NOMO-1 (cell line): ENCODE data around the gene SPSB1.

Experiments
- DNase-seq, 2 experiments: peaks; one replicate each; lab custom pipeline; 2025; ENCODE audit not compliant: unreplicated experiment in 2 of 2; lab: John Stamatoyannopoulos, UW

The SPSB1 gene

DNA sequence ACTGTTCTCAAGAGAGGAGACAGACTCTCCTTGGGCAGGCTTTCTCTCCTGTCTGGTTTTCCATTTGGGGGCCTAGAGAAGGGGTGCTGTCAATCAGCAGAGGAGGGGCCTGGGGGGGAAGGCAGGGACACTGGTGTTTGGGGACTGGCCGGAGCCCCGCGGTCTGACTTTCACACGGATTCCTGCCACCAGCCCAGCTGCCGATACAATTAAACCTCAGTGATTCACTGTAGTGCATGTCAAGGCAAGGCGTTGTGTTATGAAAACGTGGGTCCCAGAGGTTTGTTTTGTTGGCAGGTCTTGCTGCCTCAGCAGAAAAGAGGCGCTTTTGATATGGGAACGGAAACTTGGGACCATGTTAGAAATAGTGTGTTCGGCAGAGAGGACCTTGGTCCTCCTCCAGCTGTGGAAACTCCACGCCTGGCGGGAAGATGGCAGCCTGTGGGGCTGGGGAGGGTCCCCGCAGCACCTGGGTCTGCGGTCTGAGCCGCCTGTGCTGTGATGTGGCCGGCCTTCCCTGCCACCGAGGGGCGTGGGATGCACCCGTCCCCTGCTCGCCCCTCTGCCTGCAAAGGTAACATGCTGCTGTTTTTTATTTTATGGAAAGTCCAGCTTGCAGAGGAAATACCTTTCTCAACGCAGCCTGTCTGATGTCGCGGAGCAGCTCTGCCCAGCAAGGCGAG is 47.6 kb downstream of the SPSB1 start:
- DNase-seq: no peak

DNA sequence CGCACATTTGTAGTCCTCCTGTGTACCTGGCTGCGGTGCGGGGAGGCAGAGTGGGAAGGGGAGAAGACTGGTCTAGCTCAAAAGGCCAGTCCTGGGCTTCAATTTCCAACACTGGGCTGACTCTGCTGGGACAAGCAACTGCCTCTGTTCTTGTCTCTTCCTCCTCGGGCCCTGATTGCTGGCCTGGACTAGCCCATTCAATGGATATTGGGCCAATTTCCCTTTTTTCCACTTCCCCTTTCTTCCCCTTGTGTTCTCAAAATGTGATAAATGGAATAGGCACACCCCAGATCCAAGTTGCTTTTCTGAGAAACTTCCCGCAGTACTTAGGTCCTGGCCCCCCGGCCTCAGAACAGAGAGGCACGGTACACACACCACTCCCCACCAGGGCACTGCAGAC is 48.2 kb downstream of the SPSB1 start:
- peak; percentile 38 to 45 for DNase-seq

DNA sequence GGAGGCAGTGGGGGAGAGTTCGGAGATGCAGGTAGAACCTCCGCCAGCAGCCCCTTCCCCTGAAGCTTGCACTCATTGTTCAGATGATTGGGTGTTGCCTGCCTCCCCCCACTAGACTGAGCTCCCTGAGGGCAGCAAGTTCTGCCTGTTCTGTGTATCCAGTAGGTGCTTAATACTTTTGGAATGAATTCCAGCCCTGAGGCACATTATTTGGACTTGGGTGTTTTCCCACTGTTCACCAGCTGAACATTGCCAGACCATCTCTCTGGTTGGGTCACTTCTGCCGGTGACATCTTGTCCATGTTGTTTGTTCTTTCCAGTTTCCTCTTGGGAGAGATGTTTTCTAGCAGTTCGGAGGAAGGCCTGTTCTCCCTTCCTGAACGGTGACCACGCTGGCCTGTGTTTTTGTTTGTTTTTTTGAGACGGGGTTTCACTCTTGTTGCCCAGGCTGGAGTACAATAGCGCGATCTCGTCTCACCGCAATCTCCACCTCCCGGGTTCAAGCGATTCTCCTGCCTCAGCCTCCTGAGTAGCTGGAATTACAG is 48.7 kb downstream of the SPSB1 start:
- DNase-seq: no peak

DNA sequence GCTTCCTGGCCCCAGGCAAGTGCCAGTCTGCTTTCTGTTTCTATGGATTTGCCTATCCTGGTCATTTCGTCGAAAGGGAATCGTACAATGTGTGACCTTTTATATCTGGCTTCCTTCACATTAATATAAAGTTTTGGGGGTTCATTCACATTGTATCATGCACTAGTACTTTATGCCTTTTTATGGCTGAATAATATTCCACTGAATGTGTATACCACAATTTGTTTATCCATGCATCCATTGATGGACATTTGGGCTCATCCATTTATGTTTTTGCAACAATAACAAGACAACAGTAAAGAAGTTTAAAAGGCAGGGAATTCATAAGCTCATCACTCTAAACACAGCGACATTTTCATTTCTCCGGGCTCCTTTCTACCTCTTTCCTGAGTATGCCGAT is 50.6 kb downstream of the SPSB1 start:
- DNase-seq: no peak

DNA sequence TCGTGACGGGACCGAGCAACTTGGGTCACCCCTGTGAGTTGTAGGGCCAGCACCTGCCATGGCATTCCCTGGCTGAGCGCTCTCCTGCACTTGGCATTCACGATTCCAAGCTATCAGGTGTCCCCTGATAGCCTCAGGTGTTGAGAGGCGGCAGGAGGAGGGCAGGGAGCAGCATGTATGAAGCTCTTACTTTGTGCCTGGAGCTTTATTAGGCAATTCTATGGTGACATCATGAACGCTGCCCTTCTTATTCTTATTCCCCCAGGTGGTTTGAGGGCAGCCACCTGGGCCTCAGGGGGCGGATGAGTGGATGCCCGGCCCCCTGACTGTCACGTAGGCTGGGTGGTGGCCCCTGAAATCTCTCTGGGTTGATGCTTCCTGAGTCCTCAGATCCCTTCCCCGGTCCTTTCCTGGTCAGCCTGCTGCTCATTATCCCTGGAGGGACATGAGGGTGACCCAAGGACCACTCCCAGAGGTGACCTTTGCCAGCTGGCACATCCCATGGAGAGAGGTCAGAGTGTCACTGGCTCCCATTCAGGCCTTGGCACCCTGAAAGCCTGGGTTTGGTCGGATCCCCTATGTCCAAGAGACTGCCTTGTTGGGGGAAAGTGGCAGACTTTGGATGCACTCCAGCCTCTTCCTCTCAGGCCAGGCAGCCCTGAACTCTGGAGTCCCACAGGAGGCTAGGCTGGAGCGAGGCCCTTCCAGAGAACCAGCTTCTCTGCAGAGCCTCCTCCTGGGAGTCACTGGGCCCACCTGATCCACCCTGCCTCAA is 51.9 kb downstream of the SPSB1 start:
- no peak for DNase-seq

DNA sequence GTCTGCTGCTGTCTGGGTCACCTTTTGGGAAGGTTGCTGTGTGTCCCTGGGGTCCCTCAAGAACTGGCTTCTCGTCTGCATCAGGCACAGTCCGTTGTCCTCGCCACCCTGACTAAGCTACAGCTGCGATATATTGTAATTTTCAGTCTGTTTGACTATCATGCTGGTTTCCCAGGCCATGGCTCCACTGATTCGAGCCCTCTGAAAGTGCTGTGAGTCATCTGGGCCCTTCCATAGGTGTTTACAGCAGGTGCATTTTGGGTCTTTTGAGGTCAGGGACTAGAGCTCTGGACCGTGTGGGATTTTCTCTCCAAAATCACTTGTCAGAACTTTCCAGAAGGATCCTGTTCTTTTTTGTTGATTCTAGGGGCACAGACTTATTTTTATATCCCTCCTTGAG is 52.8 kb downstream of the SPSB1 start:
- DNase-seq: no peak

DNA sequence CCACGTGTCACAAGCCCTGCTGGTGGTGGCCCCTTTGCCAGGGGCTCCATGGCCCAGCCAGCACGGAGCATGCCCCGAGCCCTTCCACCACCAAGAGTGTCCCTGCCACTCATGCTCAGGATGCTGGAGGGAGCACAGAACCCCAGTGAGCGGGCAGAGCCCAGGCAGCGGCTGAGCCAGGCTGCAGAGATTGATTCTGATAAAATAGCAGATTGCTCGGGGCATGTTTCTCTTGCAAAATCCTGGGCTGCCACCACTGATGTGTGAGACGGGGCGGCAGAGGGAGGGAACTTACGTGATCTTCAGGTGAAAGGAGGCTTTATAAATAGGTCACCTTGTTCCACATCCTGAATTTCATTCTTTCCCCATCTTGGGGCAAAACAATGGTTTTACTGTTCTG is 53.2 kb downstream of the SPSB1 start:
- DNase-seq: no peak

DNA sequence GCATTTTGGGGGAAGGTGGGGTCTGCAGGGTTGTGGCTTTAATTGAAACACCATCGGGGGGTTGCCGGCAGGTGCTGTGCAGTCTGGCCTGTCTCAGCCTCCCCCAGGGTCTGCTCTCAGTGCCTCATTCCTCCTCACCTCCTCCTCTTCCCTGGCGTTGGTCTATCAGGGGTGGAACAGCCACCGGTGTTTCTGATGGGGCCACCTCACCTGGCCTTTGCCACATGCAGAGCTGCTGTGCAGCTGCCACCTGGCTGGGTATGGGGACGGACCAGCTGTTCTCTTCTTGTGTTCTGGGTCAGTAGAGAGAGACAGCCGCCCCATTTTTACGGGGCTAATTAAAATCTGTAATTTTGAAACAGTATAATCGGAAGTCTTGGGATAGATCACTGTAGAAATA is 53.9 kb downstream of the SPSB1 start:
- DNase-seq: no peak

DNA sequence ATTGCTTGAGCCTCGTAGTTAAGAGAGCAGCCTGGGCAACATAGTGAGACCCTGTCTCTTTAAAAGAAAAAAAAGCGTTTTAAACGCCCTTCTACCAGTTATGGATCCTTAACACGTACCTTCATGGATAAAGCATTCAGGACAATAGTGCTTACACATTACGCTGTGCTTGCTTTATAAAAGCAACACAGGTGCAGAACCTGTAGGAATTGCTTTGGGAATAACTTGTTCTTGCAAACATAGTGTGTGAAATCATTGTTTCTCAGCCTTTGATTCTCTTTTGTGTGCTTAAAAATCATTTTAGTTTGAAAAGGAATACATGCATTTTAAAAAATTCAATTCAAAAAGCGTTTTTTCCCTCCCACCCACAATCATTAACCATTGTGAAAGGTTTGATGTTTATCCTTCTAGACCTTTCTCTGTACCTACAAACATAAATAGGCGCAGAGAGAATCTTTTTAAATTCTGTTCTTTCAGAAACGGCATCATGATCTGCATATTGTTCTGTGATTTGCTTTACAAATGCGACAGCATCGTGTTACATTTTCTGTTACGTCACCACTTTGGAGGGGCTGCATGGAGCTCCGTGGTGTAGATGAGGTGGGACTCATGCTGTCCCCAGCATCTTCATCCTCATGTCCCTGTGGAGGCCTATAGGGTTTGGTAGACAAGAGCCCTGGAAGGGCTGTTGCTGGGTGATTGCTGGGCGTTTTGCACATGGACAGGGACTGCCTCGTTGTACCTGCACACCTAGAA is 54.6 kb downstream of the SPSB1 start:
- no peak for DNase-seq

DNA sequence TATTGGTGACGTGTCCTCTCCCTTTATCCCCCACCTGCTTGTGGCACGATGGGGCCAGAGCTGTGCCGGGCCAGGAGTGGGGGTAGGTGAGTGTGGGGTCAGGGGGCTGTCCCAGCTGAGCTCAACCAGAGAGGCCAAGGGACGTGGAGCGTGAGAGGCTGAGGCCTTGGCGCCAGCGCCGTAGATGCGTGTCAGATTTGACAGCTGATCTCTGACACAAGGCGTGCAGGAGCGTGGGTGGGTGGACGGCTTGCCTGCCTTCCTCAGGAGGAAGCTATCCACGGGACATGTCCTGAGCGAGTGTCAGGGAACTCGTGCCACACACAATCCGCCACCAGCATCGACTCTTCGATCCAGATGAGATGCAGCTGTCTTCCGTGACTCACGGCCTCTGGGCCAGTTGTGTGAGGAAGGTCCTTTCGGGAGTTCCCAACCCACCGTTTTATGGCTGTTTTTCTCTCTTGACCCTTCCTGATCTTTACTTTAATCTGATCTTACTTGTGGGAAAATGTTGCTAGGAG is 56.7 kb downstream of the SPSB1 start:
- no peak for DNase-seq

DNA sequence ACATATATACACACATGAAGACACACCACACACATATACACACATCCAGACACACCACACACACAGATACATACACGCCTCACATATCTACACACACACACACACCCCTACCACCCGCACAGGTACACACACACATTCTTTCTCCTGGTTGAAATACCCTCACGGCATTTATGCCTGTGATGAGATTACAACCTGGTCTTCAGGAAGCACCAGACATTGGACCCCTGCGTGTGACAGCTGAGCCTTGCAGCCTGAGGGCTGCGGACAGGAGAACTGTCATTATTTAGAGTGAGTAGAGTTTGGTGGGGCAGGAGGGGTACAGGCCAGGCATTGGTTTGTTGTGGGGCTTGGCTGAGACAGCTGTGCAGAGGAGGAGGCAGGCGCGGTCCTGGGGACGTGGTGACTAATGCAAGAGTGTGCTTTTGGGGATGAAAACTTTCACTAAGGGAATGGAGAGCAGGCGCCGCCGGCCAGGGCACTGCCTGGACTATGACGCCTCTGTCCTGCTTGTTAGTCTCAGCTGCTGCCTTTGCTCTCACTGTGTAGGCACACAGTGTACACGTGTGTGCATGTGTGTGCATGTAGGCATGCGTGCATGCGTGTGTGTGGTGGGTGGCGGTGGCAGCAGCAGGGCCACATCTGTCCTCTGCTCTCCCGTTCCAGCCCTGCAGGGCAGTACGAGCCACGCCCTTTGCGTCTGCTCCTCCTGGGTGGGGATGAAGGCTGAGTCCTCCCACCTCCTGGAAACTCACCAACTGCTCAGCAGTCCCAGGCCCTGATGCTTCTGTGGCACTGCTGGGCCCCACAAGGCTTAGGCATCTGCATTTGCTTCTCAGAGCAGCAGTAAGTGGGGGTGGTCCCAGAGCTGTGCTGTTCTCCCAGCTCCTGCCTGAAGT is 57.6 kb downstream of the SPSB1 start:
- DNase-seq: no peak

DNA sequence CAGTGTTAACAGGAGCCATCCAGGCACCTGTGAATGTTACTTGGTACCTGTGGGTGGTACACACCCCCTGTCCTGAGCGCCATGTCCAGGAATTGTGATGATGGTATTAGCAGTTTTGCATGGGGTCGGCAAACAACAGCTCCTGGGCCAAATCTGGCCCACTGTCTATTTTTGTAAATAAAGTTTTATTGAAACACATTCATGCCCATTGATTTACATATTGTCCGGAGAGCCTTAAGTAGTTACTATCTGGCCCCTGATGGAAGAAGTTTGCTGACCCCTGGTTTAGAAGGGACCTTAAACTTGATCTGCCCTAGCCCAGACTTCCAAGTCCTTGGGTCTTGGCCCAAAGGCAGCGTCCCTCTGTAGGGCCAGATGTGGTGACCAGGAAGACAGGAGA is 58.3 kb downstream of the SPSB1 start:
- DNase-seq: no peak

DNA sequence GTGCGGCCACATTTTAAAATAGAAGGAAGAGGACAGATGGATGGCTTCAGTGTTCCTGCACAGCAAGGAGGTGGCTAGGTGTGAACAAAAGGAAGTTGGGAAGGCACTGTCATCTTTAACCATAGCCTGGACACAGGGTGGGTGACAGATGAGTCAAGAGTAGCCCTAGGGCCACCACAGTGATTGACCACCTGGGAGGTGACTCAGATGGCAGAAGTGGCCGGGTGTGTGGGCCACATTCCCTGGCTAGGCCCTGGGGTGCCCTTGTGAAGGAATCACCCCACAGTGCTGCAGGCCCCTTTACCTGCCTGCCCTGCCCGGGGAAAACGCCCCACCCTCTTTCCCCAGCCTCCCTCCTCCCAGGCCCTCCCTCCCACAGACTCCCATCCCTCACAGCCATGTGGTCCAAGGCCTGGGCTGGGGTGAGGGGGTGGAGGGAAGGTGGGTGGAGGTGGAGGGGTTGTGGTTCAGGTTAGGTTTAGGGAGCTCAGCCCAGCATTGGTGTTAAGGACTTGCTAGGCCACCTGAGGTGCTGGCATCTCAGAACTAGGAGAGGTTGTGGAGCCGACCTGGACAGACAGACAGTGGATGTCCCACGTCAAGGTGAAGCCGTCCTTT is 59.1 kb downstream of the SPSB1 start:
- DNase-seq: no peak

DNA sequence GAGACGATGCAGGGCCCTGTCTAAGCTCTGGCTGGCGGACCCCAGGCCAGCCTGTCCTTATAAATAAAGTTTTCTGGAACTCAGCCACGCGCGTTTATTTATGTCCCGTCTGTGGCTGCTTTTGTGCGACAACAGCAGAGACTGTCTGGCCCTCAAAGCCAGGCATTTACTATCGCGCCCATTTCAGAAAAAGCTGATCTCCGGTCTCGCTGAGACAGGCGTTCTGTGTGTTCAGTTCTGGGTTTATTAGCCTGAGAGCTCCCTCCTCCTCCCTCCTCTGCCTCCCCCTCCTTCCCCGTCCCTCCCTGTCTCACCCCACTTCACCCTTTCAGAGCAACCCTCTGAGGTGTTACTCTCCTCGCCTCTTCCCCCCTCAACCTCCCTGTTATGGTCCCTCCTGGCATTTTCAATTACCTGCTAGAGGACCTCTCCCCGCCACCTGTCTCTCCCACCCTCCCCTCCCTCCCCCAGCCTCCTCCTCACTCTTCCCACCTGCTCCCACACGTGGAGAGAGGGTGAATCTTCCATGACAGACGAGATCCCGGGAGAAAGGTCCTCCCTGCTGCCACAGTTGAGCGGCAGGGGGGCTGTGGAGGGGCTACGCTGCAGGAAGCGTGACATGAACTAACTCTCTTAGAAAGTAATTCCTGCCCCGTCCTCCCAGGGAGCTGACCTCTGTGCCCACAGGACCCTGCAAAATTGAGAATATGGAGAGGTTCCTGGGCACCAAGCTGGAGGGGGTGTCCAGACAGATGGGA is 59.9 kb downstream of the SPSB1 start:
- DNase-seq: no peak

DNA sequence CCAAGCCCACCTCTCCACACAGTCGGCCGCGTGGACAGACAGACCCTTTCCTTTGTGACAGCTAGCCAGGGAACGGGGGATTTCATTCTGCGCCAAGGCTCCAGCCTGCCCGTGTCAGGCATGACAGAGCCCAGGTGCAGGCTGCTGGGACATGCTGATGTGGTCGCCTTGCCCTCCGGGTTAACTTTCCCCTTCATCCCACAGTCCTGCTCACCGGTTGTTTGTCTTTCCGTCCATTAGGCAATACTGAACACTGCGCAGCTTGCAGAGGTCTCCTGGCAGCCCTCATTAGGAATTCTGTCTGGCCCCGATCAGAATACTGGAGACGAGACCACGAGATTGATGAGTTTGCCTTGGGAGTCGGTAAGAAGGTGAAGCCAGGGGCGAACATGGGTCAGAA is 62.8 kb downstream of the SPSB1 start:
- no peak for DNase-seq

DNA sequence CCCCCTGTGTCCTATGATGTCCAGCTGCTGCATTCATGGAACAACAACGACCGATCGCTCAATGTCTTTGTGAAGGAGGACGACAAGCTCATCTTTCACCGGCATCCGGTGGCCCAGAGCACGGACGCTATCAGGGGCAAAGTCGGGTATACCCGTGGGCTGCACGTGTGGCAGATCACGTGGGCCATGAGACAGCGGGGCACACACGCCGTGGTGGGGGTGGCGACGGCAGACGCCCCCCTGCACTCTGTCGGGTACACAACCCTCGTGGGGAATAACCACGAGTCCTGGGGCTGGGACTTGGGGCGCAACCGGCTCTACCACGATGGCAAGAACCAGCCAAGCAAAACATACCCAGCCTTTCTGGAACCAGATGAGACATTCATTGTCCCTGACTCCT is 63.3 kb downstream of the SPSB1 start:
- no peak for DNase-seq

DNA sequence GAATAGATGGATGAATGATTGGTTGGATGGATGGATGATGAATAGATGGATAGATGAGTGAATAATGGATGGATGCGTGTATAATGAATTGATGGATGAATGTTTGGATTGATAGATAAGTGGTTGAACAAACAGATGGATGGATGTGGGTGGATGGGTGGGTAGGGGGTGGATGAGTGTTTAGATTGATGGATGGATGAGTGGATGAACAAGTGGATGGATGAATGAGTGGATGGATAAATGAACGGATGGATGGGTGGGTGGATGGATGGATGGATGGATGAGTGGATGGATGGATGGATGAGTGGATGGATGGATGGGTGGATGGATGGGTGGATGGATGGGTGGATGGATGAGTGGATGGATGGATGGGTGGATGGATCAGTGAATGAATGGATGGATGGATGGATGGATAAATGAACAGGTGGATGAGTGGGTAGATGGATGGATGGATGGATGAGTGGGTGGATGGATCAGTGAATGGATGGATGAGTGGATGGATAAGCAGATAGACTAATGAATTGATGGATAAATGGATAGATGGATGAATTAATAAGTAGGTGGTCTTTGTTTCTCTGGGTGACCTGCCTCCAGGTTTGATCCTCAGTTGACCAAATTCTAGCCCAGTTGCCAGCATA is 64.3 kb downstream of the SPSB1 start:
- DNase-seq: no peak

DNA sequence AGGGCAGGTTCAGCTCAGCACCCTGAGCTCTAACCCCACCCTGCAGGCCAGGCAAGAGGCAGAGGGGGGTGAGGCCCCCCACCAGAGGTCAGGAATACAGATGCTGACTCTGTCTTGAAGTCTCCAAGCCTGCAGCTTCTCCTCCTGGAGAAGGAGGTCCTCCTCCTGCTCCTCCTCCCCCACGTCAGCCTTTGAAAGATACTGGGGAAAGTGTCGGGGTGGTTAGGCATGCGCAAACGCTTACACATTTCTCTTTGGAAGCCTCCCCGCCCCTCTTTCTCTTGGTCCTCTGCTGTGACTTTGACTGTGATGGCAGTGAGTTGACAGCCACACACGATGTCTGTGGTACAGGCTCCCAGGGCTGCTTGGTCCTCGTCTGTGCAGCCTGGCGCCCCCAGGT is 65.3 kb downstream of the SPSB1 start:
- no peak for DNase-seq
